M059J (cell line): ENCODE results near the gene CHRNE. TPM values are rescaled to one million over a fixed set of nuclear protein-coding genes. Genes with fewer than 3 reads are reported as not detected.
"Not testable (repeated sequence)": the region's sequence is repeated elsewhere in the genome, so short reads cannot be mapped to it uniquely, and the experiment has no call there.

Experiments
- DNase-seq: peaks from one replicate; pipeline ENCODE4 v3.0.0-alpha.2; 2012; ENCODE audit warnings: low read depth
- total RNA-seq: library from RNA; depleted of rRNA; stranded (reverse); fragments of >200 nt; shearing (Covaris generic); gene quantifications from 2 replicates; pipeline ENCODE4 v1.2.3, GENCODE V29; 2014

Gene CHRNE
- total RNA-seq, 1 experiment from 2014 or later: 0.02 TPM

DNA sequence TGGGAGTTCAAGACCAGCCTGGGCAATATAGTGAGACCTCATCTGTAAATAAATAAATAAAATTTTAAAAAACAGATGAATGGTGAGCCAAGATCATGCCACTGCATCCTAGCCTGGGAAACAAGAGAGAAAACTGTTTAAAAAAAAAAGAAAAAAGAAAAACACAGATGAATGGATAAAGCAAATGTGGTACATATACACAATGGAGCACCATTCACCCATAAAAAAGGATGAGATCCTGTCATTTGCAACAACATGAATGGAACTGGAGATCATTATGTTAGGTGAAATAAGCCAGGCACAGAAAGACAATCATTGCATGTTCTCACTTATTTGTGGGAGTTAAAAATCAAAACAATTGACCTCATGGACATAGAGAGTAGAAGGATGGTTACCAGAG lies 3.7 kb upstream of the CHRNE start:
- DNase-seq: not testable (repeated sequence)

DNA sequence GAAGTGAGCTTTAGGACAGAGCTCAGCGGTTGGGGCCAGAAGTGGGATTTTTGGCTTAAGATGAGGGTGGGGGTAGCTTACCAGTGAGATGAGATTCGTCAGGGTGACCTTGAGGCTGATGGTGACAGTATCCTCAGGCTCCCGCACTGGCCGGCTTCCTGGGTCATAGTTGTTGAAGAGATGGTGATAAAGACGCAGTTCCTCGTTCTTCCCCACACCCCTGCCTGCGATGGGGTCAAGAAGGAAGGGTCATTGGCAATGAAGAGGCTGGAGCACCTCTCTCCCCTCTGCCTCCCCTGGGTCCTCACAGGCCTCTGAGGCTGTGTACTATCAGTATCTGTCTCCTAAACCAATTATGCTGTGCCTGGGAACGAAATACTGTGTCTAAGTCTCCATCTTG lies 358 bp downstream of the CHRNE start:
- no peak for DNase-seq

GRCh38 chr17:4901648-4902344 lies 1.1 kb downstream of the CHRNE start:
- no peak for DNase-seq

- DNase-seq: no peak
Observed at GRCh38 chr17:4901108-4901647, 1.7 kb downstream of the CHRNE start.

DNA sequence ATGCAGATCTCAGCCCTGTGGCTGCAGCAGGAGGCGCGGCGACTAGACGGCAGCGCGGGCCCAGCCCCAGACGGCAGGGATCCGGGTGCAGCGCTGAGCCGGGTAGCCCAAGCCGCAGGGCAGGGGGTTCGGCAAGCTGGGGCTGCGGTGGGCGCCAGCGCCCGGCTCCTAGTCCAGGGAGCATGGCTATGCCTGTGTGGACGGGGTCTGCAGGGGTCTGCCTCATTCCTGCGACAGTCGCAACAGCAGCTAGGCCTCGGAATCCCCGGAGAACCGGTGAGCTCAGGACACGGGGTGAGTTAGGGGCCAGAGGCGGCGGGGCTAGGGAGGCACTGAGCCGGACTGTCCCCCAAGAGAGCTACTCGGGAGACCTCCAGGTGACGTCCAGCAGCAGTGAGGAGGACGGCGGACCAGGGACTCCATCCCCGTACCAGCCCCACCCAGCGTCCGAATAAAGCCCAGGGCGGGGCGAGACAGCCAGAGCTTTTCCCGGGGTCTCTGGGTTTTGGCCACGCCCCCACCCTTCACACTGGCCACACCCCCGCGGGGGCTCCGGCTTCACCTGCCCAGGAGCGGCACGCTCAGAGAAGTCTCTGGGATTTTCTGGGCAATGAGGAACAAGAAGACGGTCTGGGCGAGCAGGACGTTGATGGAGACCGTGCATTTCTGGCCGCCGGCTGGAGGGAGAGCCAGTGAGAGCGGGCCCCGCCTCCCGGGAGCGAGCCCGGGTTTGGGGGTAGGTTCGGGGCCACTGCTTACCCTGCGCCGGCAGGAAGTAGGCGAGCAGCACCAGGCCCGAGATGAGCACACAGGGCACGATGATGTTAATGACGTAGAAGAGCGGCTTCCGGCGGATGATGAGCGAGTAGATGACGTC lies 2.4 kb downstream of the CHRNE start:
- DNase-seq: no peak

- DNase-seq: no peak
Observed at GRCh38 chr17:4899341-4900230, 3.3 kb downstream of the CHRNE start, which contains the start of gene C17orf107. Gene C17orf107, plus strand, starts transcription at chr17:4899536. Its CDS starts 227 bp downstream, at chr17:4899763.

DNA sequence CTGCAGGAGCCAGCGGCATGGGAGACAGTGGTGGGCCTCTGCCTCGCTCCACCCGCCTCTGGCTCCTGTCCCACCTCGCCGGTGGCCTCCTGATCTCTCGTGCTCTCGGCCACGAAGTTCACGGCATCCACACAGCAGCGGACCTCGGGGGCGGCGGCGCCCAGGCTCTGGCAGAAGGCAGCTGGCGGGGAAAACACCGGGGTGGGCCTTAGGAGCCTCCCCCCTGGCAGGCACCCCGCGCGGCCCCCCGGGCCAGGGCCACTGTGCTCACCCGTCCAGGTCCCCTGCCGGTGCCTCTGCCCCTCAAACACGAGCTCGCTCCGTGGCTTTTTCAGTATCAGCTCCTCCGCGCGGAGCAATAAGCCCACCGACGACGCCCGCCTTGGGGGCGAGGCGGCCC lies 4.0 kb downstream of the CHRNE start:
- no peak for DNase-seq

DNA sequence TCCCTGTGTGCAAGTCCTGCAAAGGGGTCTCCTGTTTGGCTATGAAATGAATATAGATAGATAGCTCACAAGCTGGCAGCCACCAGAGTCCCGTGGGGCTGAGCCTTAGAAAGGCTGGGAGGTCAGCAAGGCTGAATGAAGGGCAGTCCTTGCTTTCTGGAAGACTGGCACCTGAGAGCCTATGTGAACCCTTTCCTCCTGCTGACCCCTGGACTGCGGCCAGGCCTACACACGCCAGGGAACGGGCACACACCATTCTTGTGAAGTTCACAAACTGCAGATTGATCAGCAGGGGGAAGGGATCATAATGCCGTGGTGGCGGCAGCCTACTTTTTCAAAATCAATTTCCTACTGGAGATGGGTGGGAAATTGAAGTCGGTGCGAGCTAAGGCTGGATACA lies 4.5 kb downstream of the CHRNE start:
- DNase-seq: no peak

DNA sequence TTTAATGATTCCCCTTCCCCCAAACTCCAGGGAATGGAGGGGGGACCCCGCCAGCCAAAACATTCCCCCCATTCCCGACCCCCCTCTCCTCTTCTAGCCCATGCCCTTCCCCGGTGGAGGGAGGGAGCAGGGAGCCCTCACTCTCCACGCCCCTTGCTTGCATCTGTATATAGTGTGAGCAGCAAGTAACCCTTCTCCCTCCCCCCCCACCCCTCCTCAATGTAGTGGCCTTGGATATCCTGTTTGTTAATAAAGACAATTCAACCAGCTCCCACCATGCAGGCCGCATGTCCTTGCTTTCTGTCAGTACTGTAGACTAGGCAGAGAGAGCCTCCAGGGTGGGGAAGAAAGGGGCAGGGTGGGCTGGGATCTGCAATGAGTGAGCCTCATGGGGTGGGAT lies 5.1 kb downstream of the CHRNE start:
- no peak for DNase-seq

GRCh38 chr17:4897198-4897687 lies 5.7 kb downstream of the CHRNE start:
- no peak for DNase-seq

DNA sequence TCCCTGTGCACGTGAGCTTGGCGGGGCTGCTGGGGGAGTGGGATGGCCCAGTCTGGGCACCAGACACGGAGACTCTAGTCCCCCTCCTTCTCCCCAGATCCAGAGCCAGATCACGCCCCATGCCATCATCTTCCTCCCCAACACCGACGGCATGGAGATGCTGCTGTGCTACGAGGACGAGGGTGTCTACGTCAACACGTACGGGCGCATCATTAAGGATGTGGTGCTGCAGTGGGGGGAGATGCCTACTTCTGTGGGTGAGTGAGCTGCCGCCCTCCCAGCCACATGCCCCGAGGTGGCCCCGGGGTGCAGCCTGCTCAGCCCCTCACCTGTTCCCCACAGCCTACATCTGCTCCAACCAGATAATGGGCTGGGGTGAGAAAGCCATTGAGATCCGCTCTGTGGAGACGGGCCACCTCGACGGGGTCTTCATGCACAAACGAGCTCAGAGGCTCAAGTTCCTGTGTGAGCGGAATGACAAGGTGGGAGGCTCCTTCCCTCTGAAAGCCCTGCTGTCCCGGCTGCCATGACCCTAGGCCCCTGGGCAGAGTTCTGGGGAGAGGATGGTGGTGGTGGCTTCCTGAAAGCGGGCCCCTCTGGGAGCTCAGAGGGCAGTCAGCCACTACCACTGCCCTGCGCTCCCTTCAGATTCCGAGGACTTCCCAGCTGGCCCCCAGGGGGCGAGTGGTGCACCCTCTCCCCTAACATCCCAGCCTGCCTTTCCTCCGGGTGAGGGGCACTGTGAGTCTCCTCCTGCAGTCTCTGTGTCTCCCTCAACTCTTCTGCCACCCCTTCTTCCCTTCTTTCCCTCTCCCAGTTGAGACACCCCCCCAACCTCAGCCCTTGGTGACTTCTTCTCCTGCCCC lies 6.3 kb downstream of the CHRNE start:
- no peak for DNase-seq

- no peak for DNase-seq
Observed at GRCh38 chr17:4895657-4896331, 7.1 kb downstream of the CHRNE start.

DNA sequence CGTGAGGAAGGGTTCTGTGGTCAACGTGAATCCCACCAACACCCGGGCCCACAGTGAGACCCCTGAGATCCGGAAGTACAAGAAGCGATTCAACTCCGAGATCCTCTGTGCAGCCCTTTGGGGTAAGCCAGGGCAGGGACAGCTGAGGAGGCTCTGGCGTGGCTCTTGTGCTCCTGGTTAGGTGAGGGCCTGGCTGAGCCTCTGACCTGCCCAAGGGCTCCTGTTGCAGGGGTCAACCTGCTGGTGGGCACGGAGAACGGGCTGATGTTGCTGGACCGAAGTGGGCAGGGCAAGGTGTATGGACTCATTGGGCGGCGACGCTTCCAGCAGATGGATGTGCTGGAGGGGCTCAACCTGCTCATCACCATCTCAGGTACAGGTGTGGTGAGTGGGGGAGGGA lies 7.8 kb downstream of the CHRNE start:
- no peak for DNase-seq

- no peak for DNase-seq
Observed at GRCh38 chr17:4893721-4894560, 9.0 kb downstream of the CHRNE start.

DNA sequence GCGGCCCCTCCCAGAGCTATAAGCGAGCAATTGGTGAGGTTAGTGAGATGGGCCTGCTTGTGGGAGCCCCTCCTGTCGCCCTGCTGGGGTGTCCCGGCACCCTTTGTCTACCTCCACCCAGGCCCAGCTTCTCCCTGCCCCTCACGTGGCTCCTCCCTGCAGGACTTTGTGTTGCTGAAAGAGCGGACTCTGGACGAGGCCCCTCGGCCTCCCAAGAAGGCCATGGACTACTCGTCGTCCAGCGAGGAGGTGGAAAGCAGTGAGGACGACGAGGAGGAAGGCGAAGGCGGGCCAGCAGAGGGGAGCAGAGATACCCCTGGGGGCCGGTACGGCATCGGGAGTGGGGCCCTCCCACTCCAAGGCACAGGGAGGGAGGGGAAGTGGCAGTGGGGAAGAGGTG lies 9.6 kb downstream of the CHRNE start:
- no peak for DNase-seq

DNA sequence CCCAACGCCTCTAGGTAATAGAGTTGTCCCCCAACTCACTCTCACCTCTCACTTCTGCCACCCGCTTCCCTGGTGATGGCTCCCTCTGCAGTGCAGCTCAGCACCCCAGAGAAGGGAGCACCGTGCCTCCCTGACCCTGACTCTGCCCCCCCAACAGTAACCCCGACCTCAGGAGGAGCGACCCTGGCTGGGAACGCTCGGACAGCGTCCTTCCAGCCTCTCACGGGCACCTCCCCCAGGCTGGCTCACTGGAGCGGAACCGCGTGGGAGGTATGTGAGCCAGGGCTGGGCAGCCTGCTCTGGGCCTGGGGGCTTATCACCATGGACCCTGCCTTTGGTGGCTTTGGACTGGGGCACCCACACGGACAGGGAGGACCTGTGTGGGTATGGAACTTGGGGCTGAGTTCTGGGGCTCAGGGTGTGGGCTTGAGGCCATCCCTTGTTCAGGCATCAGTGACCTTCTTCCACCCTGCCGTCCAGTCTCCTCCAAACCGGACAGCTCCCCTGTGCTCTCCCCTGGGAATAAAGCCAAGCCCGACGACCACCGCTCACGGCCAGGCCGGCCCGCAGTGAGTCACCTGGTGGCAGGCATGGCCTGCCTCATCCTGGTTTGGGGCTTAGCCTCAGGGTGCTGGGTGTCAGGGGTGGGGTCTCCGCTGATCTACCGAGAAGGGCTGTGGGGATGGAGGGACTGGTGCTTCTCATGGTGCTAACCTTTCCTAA lies 10.2 kb downstream of the CHRNE start:
- no peak for DNase-seq

DNA sequence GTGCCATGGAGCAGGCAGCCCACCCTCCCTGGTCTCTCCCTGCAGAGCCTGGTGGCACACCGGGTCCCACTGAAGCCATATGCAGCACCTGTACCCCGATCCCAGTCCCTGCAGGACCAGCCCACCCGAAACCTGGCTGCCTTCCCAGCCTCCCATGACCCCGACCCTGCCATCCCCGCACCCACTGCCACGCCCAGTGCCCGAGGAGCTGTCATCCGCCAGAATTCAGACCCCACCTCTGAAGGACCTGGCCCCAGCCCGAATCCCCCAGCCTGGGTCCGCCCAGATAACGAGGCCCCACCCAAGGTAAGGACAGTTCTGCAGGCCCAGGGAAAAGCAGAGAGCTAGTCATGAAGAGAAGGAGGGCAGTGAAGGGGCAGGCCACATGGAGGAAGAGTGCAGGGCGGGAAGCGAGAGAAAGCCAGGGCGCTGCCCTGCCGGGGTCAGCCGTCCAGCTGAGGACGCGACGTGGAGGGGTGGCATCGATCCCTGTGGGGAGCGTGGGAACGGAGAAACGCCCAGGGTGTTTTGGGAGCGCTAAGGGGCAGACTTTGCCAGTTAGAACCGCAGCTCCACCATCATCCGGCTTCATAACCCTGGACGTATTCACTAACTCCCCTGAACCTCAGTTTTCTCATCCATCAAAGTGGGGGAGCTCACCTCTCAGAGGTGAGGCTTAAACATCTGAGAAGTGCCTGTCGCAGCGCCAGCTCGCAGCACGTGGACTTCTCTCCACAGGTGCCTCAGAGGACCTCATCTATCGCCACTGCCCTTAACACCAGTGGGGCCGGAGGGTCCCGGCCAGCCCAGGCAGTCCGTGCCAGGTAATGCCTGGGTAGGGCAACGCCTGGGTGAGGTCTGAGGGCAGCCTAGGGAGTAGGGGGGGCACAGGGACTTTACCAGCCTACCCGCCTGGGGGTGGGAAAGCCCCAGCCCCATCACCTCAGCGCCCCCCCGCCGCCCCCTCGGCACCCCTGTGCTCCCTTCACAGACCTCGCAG lies 11.2 kb downstream of the CHRNE start:
- no peak for DNase-seq
